ENCODE data around the gene MYO15A. TPM values are rescaled to one million over a fixed set of nuclear protein-coding genes. Genes with fewer than 3 reads are reported as not detected.

The MYO15A gene
- total RNA-seq, 1 experiment from 2014 or later = 0.26 TPM

DNA sequence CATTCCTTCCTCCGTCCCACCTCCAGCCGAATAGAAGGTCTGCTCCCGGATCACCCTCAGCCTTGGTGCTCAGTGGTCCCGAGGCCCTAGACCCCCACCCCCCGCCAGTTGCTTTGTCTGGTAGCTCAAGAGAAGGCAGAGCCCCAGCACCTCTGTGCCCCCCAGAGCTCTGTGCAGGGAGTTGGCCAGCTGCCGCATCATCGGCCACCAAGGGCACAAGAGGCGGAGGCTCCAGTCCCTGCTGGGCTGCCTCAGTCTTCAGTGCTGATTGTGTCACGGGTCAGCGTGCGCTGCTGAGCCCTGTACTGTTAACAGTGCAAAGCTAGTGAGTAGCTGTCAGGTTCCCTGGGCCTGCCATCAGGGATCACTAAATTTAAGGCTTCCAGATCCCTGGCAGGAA is 43.0 kb upstream of the MYO15A start:
- Histone ChIP-seq H3K4me3 (ENCODE audit: low read length) (no peak overlapping the region), H3K27ac (ENCODE audit: low read length) (no peak overlapping the region), H3K27me3 (ENCODE audit: low read length) (no peaks in the 10 kb centered on the region), H3F3A (ENCODE audit: low read length, unreplicated experiment) (no peaks in the 10 kb centered on the region), H4K20me1 (ENCODE audit: low read length) (no peaks in the 10 kb centered on the region), H3K9me3 (ENCODE audit: low read length) (no peaks in the 10 kb centered on the region), H3K4me1 (ENCODE audit: insufficient read depth, low read length) (no peaks in the 10 kb centered on the region), H3K9ac (ENCODE audit: low read length) (no peak overlapping the region), H2AFZ (ENCODE audit: low read length) (no peak overlapping the region), H3K9me2 (replicated peaks; ENCODE audit: low read length) (no peaks in the 10 kb centered on the region), H3K79me2 (ENCODE audit: low read length) (no peaks in the 10 kb centered on the region), H3K36me3 (ENCODE audit: low read depth, low read length) (peaks cover 10% of the 10 kb centered on the region; the same call in 1 of the 2 replicates), H3K4me2 (ENCODE audit: low read length) (no peak overlapping the region)
- DNase-seq (no peak), ATAC-seq (no peak)
- intact Hi-C loops (cut with micrococcal nuclease) = no loop called here
- no peak for TF ChIP-seq EZH2 (IDR thresholded peaks at IDR 0.05; ENCODE audit: low read length, unreplicated experiment)
- no peak for TF ChIP-seq EZH2phosphoT487 (IDR thresholded peaks at IDR 0.05; ENCODE audit: borderline replicate concordance, low read length)
- TF ChIP-seq, protein P1, sequence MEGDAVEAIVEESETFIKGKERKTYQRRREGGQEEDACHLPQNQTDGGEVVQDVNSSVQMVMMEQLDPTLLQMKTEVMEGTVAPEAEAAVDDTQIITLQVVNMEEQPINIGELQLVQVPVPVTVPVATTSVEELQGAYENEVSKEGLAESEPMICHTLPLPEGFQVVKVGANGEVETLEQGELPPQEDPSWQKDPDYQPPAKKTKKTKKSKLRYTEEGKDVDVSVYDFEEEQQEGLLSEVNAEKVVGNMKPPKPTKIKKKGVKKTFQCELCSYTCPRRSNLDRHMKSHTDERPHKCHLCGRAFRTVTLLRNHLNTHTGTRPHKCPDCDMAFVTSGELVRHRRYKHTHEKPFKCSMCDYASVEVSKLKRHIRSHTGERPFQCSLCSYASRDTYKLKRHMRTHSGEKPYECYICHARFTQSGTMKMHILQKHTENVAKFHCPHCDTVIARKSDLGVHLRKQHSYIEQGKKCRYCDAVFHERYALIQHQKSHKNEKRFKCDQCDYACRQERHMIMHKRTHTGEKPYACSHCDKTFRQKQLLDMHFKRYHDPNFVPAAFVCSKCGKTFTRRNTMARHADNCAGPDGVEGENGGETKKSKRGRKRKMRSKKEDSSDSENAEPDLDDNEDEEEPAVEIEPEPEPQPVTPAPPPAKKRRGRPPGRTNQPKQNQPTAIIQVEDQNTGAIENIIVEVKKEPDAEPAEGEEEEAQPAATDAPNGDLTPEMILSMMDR (conservative IDR thresholded peaks at IDR 0.05; ENCODE audit: low read depth, low read length) = no peak
- ChIA-PET CTCF (no interaction called here), POLR2A (ENCODE audit: unreplicated experiment) (no interaction called here)
- no TSS peak for BruUV-seq (replicated peaks)

DNA sequence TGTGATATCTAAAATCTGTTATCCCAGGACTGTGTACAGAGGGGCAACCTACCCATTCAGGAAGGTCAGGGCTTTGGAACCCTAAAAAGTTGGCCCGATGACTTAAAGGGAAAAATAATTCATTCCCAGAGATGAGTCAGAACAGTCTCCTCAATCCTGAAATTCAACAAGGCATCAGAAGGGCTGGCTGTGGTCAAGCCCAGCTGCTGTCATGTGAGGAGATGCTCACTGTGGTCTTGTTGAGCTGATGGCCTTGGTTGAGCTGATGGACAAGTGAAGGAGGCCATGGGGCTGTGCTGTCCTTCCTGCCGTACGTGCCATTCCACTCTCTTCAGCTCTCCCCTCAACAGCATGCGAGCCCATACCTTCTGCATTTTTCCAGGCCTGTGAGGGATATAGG is 41.7 kb upstream of the MYO15A start:
- no peaks in the 10 kb centered on the region for H3K9me2 ChIP-seq (replicated peaks; ENCODE audit: low read length)
- no peaks in the 10 kb centered on the region for H3K79me2 ChIP-seq (ENCODE audit: low read length)
- no TSS peak for BruUV-seq (replicated peaks)
- no peaks in the 10 kb centered on the region for H3F3A ChIP-seq (ENCODE audit: low read length, unreplicated experiment)
- no peak overlapping the region for H3K4me2 ChIP-seq (ENCODE audit: low read length)
- intact Hi-C loops (cut with micrococcal nuclease) = no loop called here
- H3K9ac ChIP-seq (ENCODE audit: low read length) = no peak overlapping the region
- TF ChIP-seq EZH2phosphoT487 (IDR thresholded peaks at IDR 0.05; ENCODE audit: borderline replicate concordance, low read length) (no peak), EZH2 (IDR thresholded peaks at IDR 0.05; ENCODE audit: low read length, unreplicated experiment) (no peak)
- TF ChIP-seq, protein P1 (conservative IDR thresholded peaks at IDR 0.05; ENCODE audit: low read depth, low read length) = no peak
- no peak overlapping the region for H3K4me3 ChIP-seq (ENCODE audit: low read length)
- H4K20me1 ChIP-seq (ENCODE audit: low read length) = no peaks in the 10 kb centered on the region
- CTCF ChIA-PET = no interaction called here
- H3K27ac ChIP-seq (ENCODE audit: low read length) = no peak overlapping the region
- no peaks in the 10 kb centered on the region for H3K27me3 ChIP-seq (ENCODE audit: low read length)
- DNase-seq = no peak
- peaks cover 10% of the 10 kb centered on the region; the same call in 1 of the 2 replicates for H3K36me3 ChIP-seq (ENCODE audit: low read depth, low read length)
- no peaks in the 10 kb centered on the region for H3K4me1 ChIP-seq (ENCODE audit: insufficient read depth, low read length)
- POLR2A ChIA-PET (ENCODE audit: unreplicated experiment) = no interaction called here
- H3K9me3 ChIP-seq (ENCODE audit: low read length) = no peaks in the 10 kb centered on the region
- no peak for ATAC-seq
- H2AFZ ChIP-seq (ENCODE audit: low read length) = no peak overlapping the region

DNA sequence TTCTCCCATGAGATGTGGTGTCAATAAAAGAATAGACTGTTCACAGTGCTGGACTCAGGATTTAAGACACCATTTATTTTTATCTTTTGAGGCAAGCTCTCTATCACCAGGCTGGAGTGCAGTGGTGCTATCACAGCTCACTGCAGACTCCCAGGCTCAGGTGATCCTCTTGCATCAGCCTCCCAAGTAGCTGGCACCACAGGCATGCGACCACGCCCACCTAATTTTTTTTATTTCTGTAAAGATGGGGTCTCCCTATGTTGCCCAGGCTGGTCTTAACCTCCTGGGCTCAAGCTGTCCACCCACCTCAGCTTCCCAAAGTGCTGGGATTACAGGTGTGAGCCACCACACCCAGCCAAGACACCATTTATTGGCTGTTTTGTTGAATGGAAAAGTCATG is 39.5 kb upstream of the MYO15A start:
- Histone ChIP-seq H3K27me3 (ENCODE audit: low read length) (no peaks in the 10 kb centered on the region), H3K9me2 (replicated peaks; ENCODE audit: low read length) (no peaks in the 10 kb centered on the region), H3K4me3 (ENCODE audit: low read length) (no peak overlapping the region), H3K4me1 (ENCODE audit: insufficient read depth, low read length) (no peaks in the 10 kb centered on the region), H3K79me2 (ENCODE audit: low read length) (no peaks in the 10 kb centered on the region), H4K20me1 (ENCODE audit: low read length) (no peaks in the 10 kb centered on the region), H3K36me3 (ENCODE audit: low read depth, low read length) (0 out of 2 replicates have a peak, but pooled peaks cover 5% of the 10 kb centered on the region), H3K27ac (ENCODE audit: low read length) (no peak overlapping the region), H3K9me3 (ENCODE audit: low read length) (no peaks in the 10 kb centered on the region), H3K9ac (ENCODE audit: low read length) (no peak overlapping the region), H2AFZ (ENCODE audit: low read length) (no peak overlapping the region), H3K4me2 (ENCODE audit: low read length) (no peak overlapping the region), H3F3A (ENCODE audit: low read length, unreplicated experiment) (no peaks in the 10 kb centered on the region)
- CTCF ChIA-PET = no interaction called here
- ATAC-seq = no peak
- DNase-seq = no peak
- TF ChIP-seq, protein P1 (conservative IDR thresholded peaks at IDR 0.05; ENCODE audit: low read depth, low read length) = no peak
- TF ChIP-seq EZH2phosphoT487 (IDR thresholded peaks at IDR 0.05; ENCODE audit: borderline replicate concordance, low read length) = no peak
- intact Hi-C loops (cut with micrococcal nuclease) = no loop called here
- POLR2A ChIA-PET (ENCODE audit: unreplicated experiment) = no interaction called here
- BruUV-seq (replicated peaks) = no TSS peak

All from PC-3 (cell line).